ENCODE data around the gene ACD.
A peak's percentile ranks its signal among the peaks of the same experiment; 100 is the strongest.

Gene ACD

GRCh38 chr16:67659675-67660563 is at the start of gene ACD:
TSS of gene ACD (minus strand) at chr16:67660260. CDS start at chr16:67660220, 40 bp downstream.
- H3K4me1 ChIP-seq (ENCODE audit: low read length) = peaks cover 13% of the 10 kb centered on the region
- H3K27me3 ChIP-seq (ENCODE audit: low read depth, low read length) = no peaks in the 10 kb centered on the region
- peaks cover 21% of the 10 kb centered on the region for H3K36me3 ChIP-seq (replicated peaks; ENCODE audit: low read depth, low read length)
- H3K4me3 ChIP-seq (ENCODE audit: low read length) = peak within 1 kb of the TSS; percentile 99
- H3K79me2 ChIP-seq (ENCODE audit: low read length) = peaks cover 19% of the 10 kb centered on the region
- H3K9ac ChIP-seq (ENCODE audit: low read length) = peak within 1 kb of the TSS; percentile 99
- TF ChIP-seq CTCF (IDR thresholded peaks at IDR 0.05; ENCODE audit: low read depth, low read length) (no peak), EZH2phosphoT487 (IDR thresholded peaks at IDR 0.05; ENCODE audit: low read depth) (no peak)
- peak within 1 kb of the TSS; percentile 90 for H2AFZ ChIP-seq (ENCODE audit: low read depth, low read length)
- H3K4me2 ChIP-seq (ENCODE audit: low read length) = peak within 1 kb of the TSS; percentile 93
- no peaks in the 10 kb centered on the region for H3K9me3 ChIP-seq (ENCODE audit: insufficient read depth, low read length)
- no peaks in the 10 kb centered on the region for H4K20me1 ChIP-seq (ENCODE audit: insufficient read depth, low read length)
- peak within 1 kb of the TSS; percentile 89 for H3K27ac ChIP-seq (ENCODE audit: low read length)

- Histone ChIP-seq H3K4me2 (ENCODE audit: low read length) (no peak overlapping the region), H3K4me1 (ENCODE audit: low read length) (no peaks in the 10 kb centered on the region), H3K27ac (ENCODE audit: low read length) (no peak overlapping the region), H3K4me3 (ENCODE audit: low read length) (no peak overlapping the region), H3K9ac (ENCODE audit: low read length) (no peak overlapping the region), H2AFZ (ENCODE audit: low read depth, low read length) (no peak overlapping the region), H3K36me3 (replicated peaks; ENCODE audit: low read depth, low read length) (peaks cover 9% of the 10 kb centered on the region), H3K9me3 (ENCODE audit: insufficient read depth, low read length) (no peaks in the 10 kb centered on the region), H3K79me2 (ENCODE audit: low read length) (peaks cover 49% of the 10 kb centered on the region), H3K27me3 (ENCODE audit: low read depth, low read length) (no peaks in the 10 kb centered on the region), H4K20me1 (ENCODE audit: insufficient read depth, low read length) (peaks cover 3% of the 10 kb centered on the region)
- TF ChIP-seq CTCF (IDR thresholded peaks at IDR 0.05; ENCODE audit: low read depth, low read length) (no peak), EZH2phosphoT487 (IDR thresholded peaks at IDR 0.05; ENCODE audit: low read depth) (no peak)
These were observed 49.0 kb upstream of the ACD start for GRCh38 chr16:67709050-67709449.

- Histone ChIP-seq H3K9me3 (ENCODE audit: insufficient read depth, low read length) (no peaks in the 10 kb centered on the region), H3K4me1 (ENCODE audit: low read length) (no peaks in the 10 kb centered on the region), H3K27ac (ENCODE audit: low read length) (no peak overlapping the region), H4K20me1 (ENCODE audit: insufficient read depth, low read length) (no peaks in the 10 kb centered on the region; the same call in none of the 2 replicates), H3K79me2 (ENCODE audit: low read length) (peaks cover 48% of the 10 kb centered on the region), H3K4me3 (ENCODE audit: low read length) (no peak overlapping the region), H3K27me3 (ENCODE audit: low read depth, low read length) (no peaks in the 10 kb centered on the region), H3K9ac (ENCODE audit: low read length) (no peak overlapping the region), H3K36me3 (replicated peaks; ENCODE audit: low read depth, low read length) (peaks cover 5% of the 10 kb centered on the region), H2AFZ (ENCODE audit: low read depth, low read length) (no peak overlapping the region), H3K4me2 (ENCODE audit: low read length) (no peak overlapping the region)
- TF ChIP-seq EZH2phosphoT487 (IDR thresholded peaks at IDR 0.05; ENCODE audit: low read depth) (no peak), CTCF (IDR thresholded peaks at IDR 0.05; ENCODE audit: low read depth, low read length) (no peak)
These were observed 48.3 kb upstream of the ACD start for GRCh38 chr16:67708368-67708771.

- Histone ChIP-seq H3K4me3 (ENCODE audit: low read length) (no peak overlapping the region), H3K4me2 (ENCODE audit: low read length) (no peak overlapping the region), H4K20me1 (ENCODE audit: insufficient read depth, low read length) (no peaks in the 10 kb centered on the region; the same call in none of the 2 replicates), H3K4me1 (ENCODE audit: low read length) (no peaks in the 10 kb centered on the region), H3K9me3 (ENCODE audit: insufficient read depth, low read length) (no peaks in the 10 kb centered on the region), H2AFZ (ENCODE audit: low read depth, low read length) (no peak overlapping the region), H3K27me3 (ENCODE audit: low read depth, low read length) (no peaks in the 10 kb centered on the region), H3K9ac (ENCODE audit: low read length) (no peak overlapping the region), H3K27ac (ENCODE audit: low read length) (no peak overlapping the region), H3K79me2 (ENCODE audit: low read length) (peaks cover 45% of the 10 kb centered on the region), H3K36me3 (replicated peaks; ENCODE audit: low read depth, low read length) (peaks cover 5% of the 10 kb centered on the region)
- TF ChIP-seq EZH2phosphoT487 (IDR thresholded peaks at IDR 0.05; ENCODE audit: low read depth) (no peak), CTCF (IDR thresholded peaks at IDR 0.05; ENCODE audit: low read depth, low read length) (no peak)
These were observed 47.7 kb upstream of the ACD start for GRCh38 chr16:67707790-67708189.
